HUES48 (cell line): ENCODE data around the gene GNG3.
"Not testable (repeated sequence)": the region's sequence is repeated elsewhere in the genome, so short reads cannot be mapped to it uniquely, and the experiment has no call there.

Experiments
- H3K27ac ChIP-seq: one replicate; pipeline ENCODE4 v1.7.0; 2013; ENCODE audit warnings: low read depth, low read length, inconsistent platforms
- H3K27me3 ChIP-seq: 2 replicates; pipeline ENCODE4 v1.6.1; 2013; ENCODE audit warnings: mild to moderate bottlenecking, low read length; ENCODE audit not compliant: control insufficient read depth, insufficient read depth
- H3K36me3 ChIP-seq: 2 replicates; pipeline ENCODE4 v1.6.1; 2013; ENCODE audit warnings: low read length; ENCODE audit not compliant: control insufficient read depth, insufficient read depth
- H3K4me1 ChIP-seq: 2 replicates; pipeline ENCODE4 v1.6.1; 2013; ENCODE audit warnings: mild to moderate bottlenecking, low read length; ENCODE audit not compliant: control insufficient read depth, insufficient read depth
- H3K4me3 ChIP-seq: 2 replicates; pipeline ENCODE4 v1.5.1; 2013; ENCODE audit warnings: mild to moderate bottlenecking, low read depth, low read length
- H3K9ac ChIP-seq: 2 replicates; pipeline ENCODE4 v1.6.1; 2013; ENCODE audit warnings: mild to moderate bottlenecking, low read depth, low read length, moderate library complexity
- H3K9me3 ChIP-seq: 2 replicates; pipeline ENCODE4 v1.6.1; 2013; ENCODE audit warnings: low read length; ENCODE audit not compliant: control insufficient read depth, insufficient read depth

GNG3 gene

DNA sequence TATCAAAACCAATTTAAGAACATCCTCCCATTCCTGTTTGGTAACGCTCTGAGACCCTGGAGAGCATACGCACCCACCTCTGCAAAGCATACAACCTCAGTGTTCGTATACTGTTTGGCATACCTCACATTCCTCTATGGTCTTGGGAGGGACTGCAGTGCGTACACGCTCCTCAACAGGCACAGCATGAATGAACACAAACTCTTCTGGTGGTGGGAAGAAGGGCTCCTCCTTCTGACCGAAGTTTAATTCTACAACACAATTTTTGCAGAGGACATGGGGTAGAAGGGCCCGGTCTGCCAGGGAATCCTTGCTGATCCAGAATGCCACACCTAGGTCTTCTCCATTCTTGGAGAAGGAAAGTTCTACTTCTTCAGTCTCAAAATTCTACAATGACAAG, 14.5 kb downstream of the GNG3 start:
- no peak overlapping the region for H3K4me3 ChIP-seq
- H3K27me3 ChIP-seq: no peaks in the 10 kb centered on the region
- no peaks in the 10 kb centered on the region for H3K9me3 ChIP-seq
- 0 out of 2 replicates have a peak, but pooled peaks cover 9% of the 10 kb centered on the region for H3K4me1 ChIP-seq
- no peak overlapping the region for H3K27ac ChIP-seq
- H3K36me3 ChIP-seq: peaks cover 78% of the 10 kb centered on the region
- no peak overlapping the region for H3K9ac ChIP-seq

- H3K4me3 ChIP-seq: no peak overlapping the region
- H3K4me1 ChIP-seq: 0 out of 2 replicates have a peak, but pooled peaks cover 9% of the 10 kb centered on the region
- no peaks in the 10 kb centered on the region for H3K9me3 ChIP-seq
- H3K9ac ChIP-seq: no peak overlapping the region
- no peak overlapping the region for H3K27ac ChIP-seq
- no peaks in the 10 kb centered on the region for H3K27me3 ChIP-seq
- H3K36me3 ChIP-seq: peaks cover 57% of the 10 kb centered on the region
Measured at GRCh38 chr11:62724171-62724570, 16.7 kb downstream of the GNG3 start.

GRCh38 chr11:62725646-62726045, 18.2 kb downstream of the GNG3 start:
- Histone ChIP-seq H3K4me3 (peak overlapping the region; percentile 88), H3K27ac (peak overlapping the region; percentile 98), H3K9ac (peak overlapping the region; percentile 71), H3K9me3 (no peaks in the 10 kb centered on the region), H3K27me3 (no peaks in the 10 kb centered on the region), H3K4me1 (0 out of 2 replicates have a peak, but pooled peaks cover 9% of the 10 kb centered on the region), H3K36me3 (peaks cover 47% of the 10 kb centered on the region)

GRCh38 chr11:62726156-62726914, 18.9 kb downstream of the GNG3 start:
- Histone ChIP-seq H3K9ac (peak overlapping the region; percentile 71), H3K4me3 (peak overlapping the region; percentile 88), H3K27ac (peak overlapping the region; percentile 98), H3K27me3 (no peaks in the 10 kb centered on the region), H3K4me1 (0 out of 2 replicates have a peak, but pooled peaks cover 9% of the 10 kb centered on the region), H3K36me3 (peaks cover 45% of the 10 kb centered on the region), H3K9me3 (no peaks in the 10 kb centered on the region)

DNA sequence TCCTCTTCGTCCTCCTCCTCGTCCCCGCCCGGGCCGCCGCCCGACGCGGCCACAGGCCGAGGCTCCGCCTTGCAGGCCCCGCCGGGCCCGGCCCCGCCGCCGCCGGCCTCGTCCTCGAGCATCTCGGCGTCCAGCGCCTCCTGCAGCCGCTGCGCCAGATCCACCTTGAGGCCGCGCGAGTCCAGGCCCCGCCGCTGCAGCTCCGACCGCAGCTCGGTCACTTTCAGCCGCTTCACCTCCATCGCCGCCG, 19.4 kb downstream of the GNG3 start:
- no peaks in the 10 kb centered on the region for H3K27me3 ChIP-seq
- 0 out of 2 replicates have a peak, but pooled peaks cover 9% of the 10 kb centered on the region for H3K4me1 ChIP-seq
- peaks cover 40% of the 10 kb centered on the region for H3K36me3 ChIP-seq

GRCh38 chr11:62727165-62727871, 19.8 kb downstream of the GNG3 start, which contains the start of gene HNRNPUL2:
Gene HNRNPUL2, minus strand, starts transcription at chr11:62727457. Its CDS starts 301 bp downstream, at chr11:62727156.
- Histone ChIP-seq H3K9me3 (no peaks in the 10 kb centered on the region), H3K9ac (peak within 1 kb of the TSS; percentile 84), H3K4me3 (peak within 1 kb of the TSS; percentile 88), H3K4me1 (0 out of 2 replicates have a peak, but pooled peaks cover 9% of the 10 kb centered on the region), H3K27me3 (no peaks in the 10 kb centered on the region), H3K27ac (peak within 1 kb of the TSS; percentile 98), H3K36me3 (peaks cover 35% of the 10 kb centered on the region)

More for the DNA sequence above, 19.4 kb downstream of the GNG3 start:
- Histone ChIP-seq H3K9me3 (no peaks in the 10 kb centered on the region), H3K27ac (peak overlapping the region; percentile 98), H3K9ac (peak overlapping the region; percentile 71), H3K4me3 (peak overlapping the region; percentile 88)

- Histone ChIP-seq H3K4me3 (peak overlapping the region; percentile 88), H3K4me1 (0 out of 2 replicates have a peak, but pooled peaks cover 9% of the 10 kb centered on the region), H3K9ac (peak overlapping the region; percentile 84), H3K27me3 (no peaks in the 10 kb centered on the region), H3K36me3 (peaks cover 30% of the 10 kb centered on the region), H3K9me3 (no peaks in the 10 kb centered on the region), H3K27ac (peak overlapping the region; percentile 98)
Measured at GRCh38 chr11:62727872-62728170, 20.3 kb downstream of the GNG3 start.

DNA sequence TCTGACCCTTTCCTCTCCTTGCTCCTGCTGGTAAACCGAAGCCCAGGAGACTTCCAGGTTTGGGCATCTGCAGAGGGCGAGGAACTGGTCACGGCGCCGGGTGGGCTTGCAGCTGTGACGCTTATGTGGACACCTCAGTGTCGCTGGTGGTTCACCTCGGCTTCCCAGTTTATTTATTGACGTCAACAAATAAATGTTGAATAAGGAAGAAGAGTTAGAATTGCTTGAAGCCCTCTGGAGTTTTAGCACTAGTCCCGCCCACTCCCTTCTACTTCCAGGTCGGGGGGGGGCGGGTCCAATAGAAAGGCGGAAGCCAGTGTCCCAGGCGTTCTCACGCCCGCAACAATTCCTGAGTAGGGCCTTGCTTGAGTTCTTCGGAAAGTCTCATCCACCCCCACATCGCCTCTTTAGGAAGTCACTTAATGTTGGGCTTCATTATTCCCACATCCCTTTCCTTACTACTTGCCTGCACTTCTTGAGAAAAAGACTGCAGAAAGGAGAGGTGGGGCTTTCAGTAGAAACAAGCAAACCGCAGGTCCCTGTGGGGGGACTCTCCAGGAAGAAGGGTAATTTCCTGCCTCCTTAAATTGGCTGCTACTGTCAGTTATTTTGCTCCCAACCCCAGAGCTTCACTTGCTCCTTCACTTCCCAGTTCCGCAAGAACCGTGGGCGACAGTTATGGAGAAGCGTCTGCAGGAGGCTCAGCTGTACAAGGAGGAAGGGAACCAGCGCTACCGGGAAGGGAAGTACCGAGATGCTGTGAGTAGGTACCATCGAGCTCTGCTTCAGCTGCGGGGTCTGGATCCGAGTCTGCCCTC, 20.9 kb downstream of the GNG3 start, which contains the start of gene TTC9C:
Gene TTC9C (plus strand): TSS at position 316 of the 818 bp plus-strand sequence. CDS start 363 bp downstream, at position 679.
- peak within 1 kb of the TSS; percentile 98 for H3K27ac ChIP-seq
- peak within 1 kb of the TSS; percentile 88 for H3K4me3 ChIP-seq
- no peaks in the 10 kb centered on the region for H3K9me3 ChIP-seq
- peak within 1 kb of the TSS; percentile 84 for H3K9ac ChIP-seq
- H3K27me3 ChIP-seq: no peaks in the 10 kb centered on the region
- peaks cover 30% of the 10 kb centered on the region for H3K36me3 ChIP-seq
- 0 out of 2 replicates have a peak, but pooled peaks cover 9% of the 10 kb centered on the region for H3K4me1 ChIP-seq

- H3K36me3 ChIP-seq: peaks cover 31% of the 10 kb centered on the region
- not testable (repeated sequence) for H3K4me3 ChIP-seq, H3K9ac ChIP-seq, H3K27me3 ChIP-seq, H3K4me1 ChIP-seq, H3K27ac ChIP-seq, H3K9me3 ChIP-seq
Measured at GRCh38 chr11:62730076-62730475, 22.6 kb downstream of the GNG3 start.

- H3K9ac ChIP-seq: no peak overlapping the region
- H3K27me3 ChIP-seq: no peaks in the 10 kb centered on the region
- peaks cover 44% of the 10 kb centered on the region for H3K36me3 ChIP-seq
- no peaks in the 10 kb centered on the region for H3K9me3 ChIP-seq
- H3K27ac ChIP-seq: no peak overlapping the region
- no peaks in the 10 kb centered on the region for H3K4me1 ChIP-seq
- H3K4me3 ChIP-seq: no peak overlapping the region
Measured at GRCh38 chr11:62732830-62733229, 25.4 kb downstream of the GNG3 start.
